ENCODE data around the gene CYP4F22.
"Not testable (repeated sequence)": the region's sequence is repeated elsewhere in the genome, so short reads cannot be mapped to it uniquely, and the experiment has no call there.

The CYP4F22 gene

GRCh38 chr19:15495151-15495550 is 13.2 kb upstream of the CYP4F22 start:
- DNase-seq = no peak

GRCh38 chr19:15498156-15498858 is 10.0 kb upstream of the CYP4F22 start:
- no peak for DNase-seq

- no peak for DNase-seq
These were observed 9.4 kb upstream of the CYP4F22 start for GRCh38 chr19:15498910-15499309.

GRCh38 chr19:15501596-15501995 is 6.7 kb upstream of the CYP4F22 start:
- DNase-seq = no peak

- no peak for DNase-seq
These were observed 6.1 kb upstream of the CYP4F22 start for GRCh38 chr19:15502264-15502663.

- no peak for DNase-seq
These were observed 2.2 kb upstream of the CYP4F22 start for GRCh38 chr19:15506074-15506571.

GRCh38 chr19:15507068-15508034 is 974 bp upstream of the CYP4F22 start:
- no peak for DNase-seq

GRCh38 chr19:15511671-15512424 is 3.5 kb downstream of the CYP4F22 start:
- no peak for DNase-seq

GRCh38 chr19:15515227-15515625 is 6.9 kb downstream of the CYP4F22 start:
- not testable (repeated sequence) for DNase-seq

GRCh38 chr19:15516363-15516762 is 8.0 kb downstream of the CYP4F22 start:
- no peak for DNase-seq

- DNase-seq = no peak
These were observed 9.5 kb downstream of the CYP4F22 start for GRCh38 chr19:15517778-15518177.

GRCh38 chr19:15519433-15519976 is 11.2 kb downstream of the CYP4F22 start:
- DNase-seq = no peak

- DNase-seq = no peak
These were observed 16.5 kb downstream of the CYP4F22 start for GRCh38 chr19:15524781-15525180.

- DNase-seq = no peak
These were observed 17.0 kb downstream of the CYP4F22 start for GRCh38 chr19:15525291-15525690.

- DNase-seq = no peak
These were observed 18.1 kb downstream of the CYP4F22 start for GRCh38 chr19:15526408-15526807.

- no peak for DNase-seq
These were observed 19.4 kb downstream of the CYP4F22 start for GRCh38 chr19:15527705-15528104.

- no peak for DNase-seq
These were observed 21.5 kb downstream of the CYP4F22 start for GRCh38 chr19:15529774-15530372.

GRCh38 chr19:15532779-15533521 is 24.6 kb downstream of the CYP4F22 start:
- no peak for DNase-seq

- not testable (repeated sequence) for DNase-seq
These were observed 25.2 kb downstream of the CYP4F22 start for GRCh38 chr19:15533522-15533830.

GRCh38 chr19:15534957-15535864 is 26.9 kb downstream of the CYP4F22 start:
- no peak for DNase-seq

- DNase-seq = no peak
These were observed 28.0 kb downstream of the CYP4F22 start for GRCh38 chr19:15536350-15536749.

All from NCI-H1436 treated with DMSO at 0.1 percent for 48 hours (cell line).